IMR-90 (cell line): ENCODE data around the gene ARL4A. TPM values are rescaled to one million over a fixed set of nuclear protein-coding genes. Genes with fewer than 3 reads are reported as not detected.

Experiments
- ATAC-seq: fragments of 200-7000 bp; cut with Tn5 transposase; 2 replicates; pipeline ENCODE4 v1.9.1; 2020; ENCODE audit warnings: low read depth, mild to moderate bottlenecking, moderate library complexity
- BruUV-seq: library from RNA; stranded (reverse); fragments of 400-500 nt; replicated peaks from 2 replicates; lab custom pipeline; 2021; lab: Mats Ljungman, UMichigan
- CTCF ChIA-PET: fragments of 300-600 bp; formaldehyde crosslinking; extraction: SDS; loops from one replicate; lab custom pipeline; 2021; ENCODE audit warnings: antibody characterized with exemption; lab: Yijun Ruan, JAX
- POLR2A ChIA-PET: fragments of 300-600 bp; sonication (Branson Sonifier 250); formaldehyde crosslinking; loops from one replicate; lab custom pipeline; 2022; ENCODE audit warnings: antibody characterized with exemption; ENCODE audit not compliant: unreplicated experiment; lab: Charles Lee
- DNase-seq: peaks from one replicate; pipeline ENCODE4 v3.0.0; 2013
- H2AFZ ChIP-seq: replicated peaks from 2 replicates; pipeline ENCODE3; 2013; ENCODE audit warnings: low read length, mild to moderate bottlenecking; ENCODE audit not compliant: poor library complexity
- H2AK5ac ChIP-seq: 2 replicates; pipeline ENCODE4 v1.6.1; 2013; ENCODE audit warnings: low read depth, low read length, inconsistent platforms
- H2AK9ac ChIP-seq: replicated peaks from 2 replicates; pipeline ENCODE3; 2013; ENCODE audit warnings: mild to moderate bottlenecking, low read depth, low read length, moderate library complexity; ENCODE audit not compliant: poor library complexity
- H2BK120ac ChIP-seq: 2 replicates; pipeline ENCODE4 v1.6.1; 2013; ENCODE audit warnings: low read depth, low read length, inconsistent platforms
- H2BK15ac ChIP-seq: 3 replicates; pipeline ENCODE4 v1.6.1; 2013; ENCODE audit warnings: low read depth, low read length, inconsistent platforms
- H2BK20ac ChIP-seq: 2 replicates; pipeline ENCODE4 v1.6.1; 2013; ENCODE audit warnings: low read depth, mild to moderate bottlenecking, inconsistent platforms, low read length, moderate library complexity
- H2BK5ac ChIP-seq: 2 replicates; pipeline ENCODE4 v1.6.1; 2013; ENCODE audit warnings: mild to moderate bottlenecking, low read depth, low read length, inconsistent platforms; ENCODE audit not compliant: poor library complexity, severe bottlenecking
- H3K14ac ChIP-seq: replicated peaks from 2 replicates; pipeline ENCODE4 v1.6.1; 2013; ENCODE audit warnings: low read depth, low read length, inconsistent platforms
- H3K18ac ChIP-seq: 2 replicates; pipeline ENCODE4 v1.6.1; 2013; ENCODE audit warnings: low read depth, low read length, control low read depth
- H3K23ac ChIP-seq: 2 replicates; pipeline ENCODE4 v1.6.1; 2013; ENCODE audit warnings: low read depth, low read length, inconsistent platforms
- H3K27ac ChIP-seq: 2 replicates; pipeline ENCODE4 v1.5.1; 2013; ENCODE audit warnings: mild to moderate bottlenecking, control low read depth, low read length; ENCODE audit not compliant: insufficient read depth
- H3K27me3 ChIP-seq: 2 replicates; pipeline ENCODE4 v1.6.1; 2013; ENCODE audit warnings: low read length; ENCODE audit not compliant: control insufficient read depth, insufficient read depth
- H3K36me3 ChIP-seq: 2 replicates; pipeline ENCODE4 v1.6.1; 2013; ENCODE audit warnings: low read length, mixed read lengths; ENCODE audit not compliant: control insufficient read depth, insufficient read depth
- H3K4ac ChIP-seq: 2 replicates; pipeline ENCODE4 v1.6.1; 2013; ENCODE audit warnings: low read depth, low read length, inconsistent platforms
- H3K4me1 ChIP-seq: 2 replicates; pipeline ENCODE4 v1.6.1; 2013; ENCODE audit warnings: low read length, mixed read lengths; ENCODE audit not compliant: control insufficient read depth, insufficient read depth
- H3K4me2 ChIP-seq: 2 replicates; pipeline ENCODE4 v1.6.1; 2013; ENCODE audit warnings: low read depth, mild to moderate bottlenecking, control low read depth, low read length, moderate library complexity
- H3K4me3 ChIP-seq: 2 replicates; pipeline ENCODE4 v1.5.1; 2013; ENCODE audit warnings: low read depth, mild to moderate bottlenecking, control low read depth, low read length, moderate library complexity; ENCODE audit not compliant: insufficient read depth
- H3K56ac ChIP-seq: 2 replicates; pipeline ENCODE4 v1.6.1; 2013; ENCODE audit warnings: low read length, inconsistent platforms; ENCODE audit not compliant: insufficient read depth; ENCODE audit errors: extremely low read depth
- H3K79me1 ChIP-seq, 2 experiments: 2 replicates each; pipeline ENCODE4 v1.6.1; 2013; ENCODE audit warnings: low read length in 2 of 2, inconsistent platforms in 1 of 2, low read depth in 1 of 2
- H3K9ac ChIP-seq: 2 replicates; pipeline ENCODE4 v1.6.1; 2013; ENCODE audit warnings: low read depth, low read length, control low read depth
- H3K9me1 ChIP-seq: 2 replicates; pipeline ENCODE4 v1.6.1; 2013; ENCODE audit warnings: low read length, inconsistent platforms; ENCODE audit not compliant: insufficient read depth
- H3K9me3 ChIP-seq: 2 replicates; pipeline ENCODE4 v1.6.1; 2013; ENCODE audit warnings: low read length; ENCODE audit not compliant: control insufficient read depth, insufficient read depth
- H4K20me1 ChIP-seq: 2 replicates; pipeline ENCODE4 v1.6.1; 2013; ENCODE audit warnings: low read length, inconsistent platforms; ENCODE audit not compliant: insufficient read depth
- H4K5ac ChIP-seq: 2 replicates; pipeline ENCODE4 v1.6.1; 2013; ENCODE audit warnings: mild to moderate bottlenecking, low read depth, low read length, control low read depth
- H4K8ac ChIP-seq, 2 experiments: 2 replicates each; pipeline ENCODE4 v1.6.1; 2013; ENCODE audit warnings: low read depth in 2 of 2, low read length in 2 of 2, control low read depth in 1 of 2, inconsistent platforms in 1 of 2
- H4K91ac ChIP-seq: 2 replicates; pipeline ENCODE4 v1.6.1; 2013; ENCODE audit warnings: low read depth, low read length, inconsistent platforms; ENCODE audit not compliant: insufficient read depth
- BHLHE40 ChIP-seq: fragments of 150-350 bp; IDR thresholded peaks from 2 replicates; pipeline ENCODE4 v1.6.1; 2016; ENCODE audit warnings: mild to moderate bottlenecking, low read depth, low read length
- CTCF ChIP-seq: conservative IDR thresholded peaks from 2 replicates; pipeline ENCODE4 v1.5.1; 2012; ENCODE audit warnings: mild to moderate bottlenecking, low read depth, low read length, improper control_type of control experiment
- ELK1 ChIP-seq: fragments of 150-350 bp; IDR thresholded peaks from 2 replicates; pipeline ENCODE4 v1.6.1; 2016; ENCODE audit warnings: low read depth, mild to moderate bottlenecking, low read length, moderate library complexity, borderline replicate concordance
- FOS ChIP-seq: fragments of 150-350 bp; IDR thresholded peaks from 2 replicates; pipeline ENCODE4 v1.6.1; 2016; ENCODE audit warnings: low read depth, low read length
- MAFK ChIP-seq: IDR thresholded peaks from 2 replicates; pipeline ENCODE4 v1.6.1; 2012; ENCODE audit warnings: low read depth, low read length, improper control_type of control experiment
- MXI1 ChIP-seq: IDR thresholded peaks from 2 replicates; pipeline ENCODE4 v1.6.1; 2012; ENCODE audit warnings: low read depth, mild to moderate bottlenecking, low read length, moderate library complexity, borderline replicate concordance
- NFE2L2 ChIP-seq: fragments of 150-350 bp; IDR thresholded peaks from 2 replicates; pipeline ENCODE4 v1.6.1; 2016; ENCODE audit warnings: low read depth, mild to moderate bottlenecking, low read length
- POLR2A ChIP-seq: IDR thresholded peaks from 2 replicates; pipeline ENCODE4 v1.6.1; 2012; ENCODE audit warnings: mild to moderate bottlenecking, low read depth, low read length
- RAD21 ChIP-seq: IDR thresholded peaks from 2 replicates; pipeline ENCODE4 v1.6.1; 2012; ENCODE audit warnings: low read length, improper control_type of control experiment
- RFX5 ChIP-seq: IDR thresholded peaks from 2 replicates; pipeline ENCODE4 v1.8.0; 2012; ENCODE audit warnings: low read depth, mild to moderate bottlenecking, low read length, moderate library complexity
- USF2 ChIP-seq: fragments of 150-350 bp; IDR thresholded peaks from 2 replicates; pipeline ENCODE4 v1.6.1; 2017; ENCODE audit warnings: mild to moderate bottlenecking, antibody characterized with exemption, low read length, low read depth
- WGBS, 2 experiments: methylation state at CpG; one replicate each; pipeline versions ENCODE4 v1.1.5 to v1.1.7; 2013; ENCODE audit warnings: missing lambda C conversion rate in 2 of 2; ENCODE audit not compliant: insufficient read length in 1 of 2; ENCODE audit errors: extremely low coverage in 2 of 2; 5-methylcytosine and 5-hydroxymethylcytosine counted together
- dilution Hi-C: fragments of 300-500 bp; cut with HindIII; formaldehyde crosslinking; loops from one replicate; pipeline ENCODE4 v1.14.3; 2018; ENCODE audit warnings: low sequenced_read_pairs; ENCODE audit not compliant: unreplicated experiment
- in situ Hi-C: fragments of 300-500 bp; cut with MboI; formaldehyde crosslinking; loops from 3 replicates; pipeline ENCODE4 v1.14.3; 2019; ENCODE audit warnings: low sequenced_read_pairs, inconsistent platforms, mixed read lengths
- intact Hi-C: fragments of 100-400 bp; cut with micrococcal nuclease; formaldehyde crosslinking; loops from 2 replicates; pipeline ENCODE4 v1.10.0; 2022
- polyA plus RNA-seq, 3 experiments: library from polyadenylated mRNA; depleted of rRNA; stranded (reverse); fragments of >200 nt; gene quantifications; 2 replicates each; pipeline ENCODE4 v1.2.3, GENCODE V29; 2012; ENCODE audit warnings: low replicate concordance in 1 of 3
- total RNA-seq: library from RNA; depleted of rRNA; stranded (reverse); fragments of >200 nt; gene quantifications from 2 replicates; pipeline ENCODE4 v1.2.3, GENCODE V29; 2012

The ARL4A gene
- total and polyA plus RNA-seq, 2 of the 4 experiments (the other 2 are of a cell fraction): 13.7 to 22.4 TPM

- H3K18ac ChIP-seq: no peak overlapping the region
Measured at GRCh38 chr7:12685550-12685949, 1.9 kb upstream of the ARL4A start.

More at GRCh38 chr7:12685550-12685949, 1.9 kb upstream of the ARL4A start:
- Histone ChIP-seq H4K20me1 (no peaks in the 10 kb centered on the region), H3K36me3 (no peaks in the 10 kb centered on the region), H2BK120ac (no peak overlapping the region), H2AK5ac (no peak overlapping the region), H2BK15ac (no peak overlapping the region), H4K91ac (no peak overlapping the region), H3K9me1 (no peaks in the 10 kb centered on the region), H3K79me1 (peaks cover 7 to 13% of the 10 kb centered on the region in 2 experiments), H2AK9ac (peak overlapping the region; percentile 10), H3K4me1 (no peaks in the 10 kb centered on the region), H3K14ac (no peak overlapping the region), H3K23ac (no peak overlapping the region), H2AFZ (no peak overlapping the region), H4K8ac (no peak overlapping the region), H3K27me3 (no peaks in the 10 kb centered on the region), H2BK5ac (no peak overlapping the region), H3K9me3 (no peaks in the 10 kb centered on the region), H3K4me2 (no peak overlapping the region), H3K4ac (no peak overlapping the region), H3K9ac (no peak overlapping the region), H3K27ac (no peak overlapping the region), H3K4me3 (no peak overlapping the region), H4K5ac (no peak overlapping the region), H3K56ac (no peak overlapping the region), H2BK20ac (no peak overlapping the region)
- ATAC-seq (no peak), DNase-seq (peak; percentile 33)
- 80% methylated on average over 3 of the region's 13 CpGs; no CpG with 5 or more reads in 1 of the 2 experiments for WGBS, 2 experiments
- dilution Hi-C loops: no loop called here
- intact Hi-C loops: loop anchor here (5.0 kb wide), 4 partner anchors 72 to 512 kb away; no protein-coding TSS in a partner anchor
- no TSS peak for BruUV-seq
- ChIA-PET POLR2A (no interaction called here), CTCF (interaction anchor here (1.4 to 3.1 kb wide), 5 partner anchors 212 to 490 kb away, joined by 3 to 27 read pairs (median 3); no protein-coding TSS in a partner anchor)
- TF ChIP-seq CTCF (peak; percentile 42), MXI1 (no peak), MAFK (no peak), ELK1 (no peak), FOS (no peak), POLR2A (no peak), USF2 (no peak), NFE2L2 (no peak), RAD21 (peak; percentile 63), BHLHE40 (no peak), RFX5 (no peak)
- in situ Hi-C loops: loop anchor here (25.0 kb wide), 1 partner anchor 427 kb away; no protein-coding TSS in a partner anchor
